Lower lobe of right lung (tissue), 2 donors: Measurements from ENCODE around the gene RYR1. TPM values are rescaled to one million over a fixed set of nuclear protein-coding genes. Genes with fewer than 3 reads are reported as not detected.

Experiments used
- ATAC-seq, 2 donors: fragments of 200-7000 bp; cut with Tn5 transposase; one replicate each; pipeline ENCODE4 v1.9.1; 2020 to 2022; ENCODE audit warnings: mild to moderate bottlenecking in 2 of 2, moderate library complexity in 2 of 2
- DNase-seq: peaks from one replicate; pipeline ENCODE4 v3.0.0-alpha.2; 2020
- H3K27ac ChIP-seq: fragments of 200-600 bp; one replicate; pipeline ENCODE4 v1.8.0; 2022
- H3K27me3 ChIP-seq: fragments of 200-600 bp; one replicate; pipeline ENCODE4 v1.8.0; 2022; ENCODE audit warnings: low read depth
- H3K36me3 ChIP-seq: fragments of 200-600 bp; one replicate; pipeline ENCODE4 v1.8.0; 2022; ENCODE audit warnings: mild to moderate bottlenecking
- H3K4me1 ChIP-seq: fragments of 200-600 bp; one replicate; pipeline ENCODE4 v1.8.0; 2022
- H3K4me3 ChIP-seq: fragments of 200-600 bp; one replicate; pipeline ENCODE4 v1.8.0; 2022; ENCODE audit warnings: mild to moderate bottlenecking
- H3K9me3 ChIP-seq: fragments of 200-600 bp; one replicate; pipeline ENCODE4 v1.8.0; 2022
- CTCF ChIP-seq: fragments of 200-600 bp; IDR thresholded peaks from one replicate; pipeline ENCODE4 v1.8.0; 2022; ENCODE audit warnings: antibody characterized with exemption, mild to moderate bottlenecking
- intact Hi-C: fragments of 100-400 bp; cut with DNase I; formaldehyde crosslinking; loops from one replicate; pipeline ENCODE4 v1.11.0; 2022
- total RNA-seq: library from RNA; stranded (reverse); fragmentation: NEBNext Ultra II Directional; extraction: Animal tissue kit (Norgen Biotek cat#: 25700); gene quantifications from one replicate; pipeline ENCODE4 v1.2.1, GENCODE V29; 2021
- donor health status: DM: no; HTN: yes; CAD: no; lungs with severe emphysema.

RYR1 gene
- total RNA-seq, 1 donor from 2014 or later: 9.2 TPM

- Histone ChIP-seq H3K27ac (no peak overlapping the region), H3K36me3 (no peaks in the 10 kb centered on the region), H3K4me3 (no peak overlapping the region), H3K4me1 (no peaks in the 10 kb centered on the region), H3K9me3 (no peaks in the 10 kb centered on the region), H3K27me3 (no peaks in the 10 kb centered on the region)
- ATAC-seq (no peak), DNase-seq (no peak)
- intact Hi-C loops: no loop called here
- no peak for TF ChIP-seq CTCF
These were observed 172.6 kb downstream of the RYR1 start for GRCh38 chr19:38606131-38606530.

- H3K4me1 ChIP-seq: peaks cover 10% of the 10 kb centered on the region
- H3K9me3 ChIP-seq: no peaks in the 10 kb centered on the region
- TF ChIP-seq CTCF: no peak
- intact Hi-C loops: no loop called here
- ATAC-seq: no peak
- H3K4me3 ChIP-seq: no peak overlapping the region
- H3K27ac ChIP-seq: no peak overlapping the region
- no peak for DNase-seq
- H3K27me3 ChIP-seq: no peaks in the 10 kb centered on the region
- peaks cover 5% of the 10 kb centered on the region for H3K36me3 ChIP-seq
These were observed 180.8 kb downstream of the RYR1 start for GRCh38 chr19:38614289-38614688.

DNA sequence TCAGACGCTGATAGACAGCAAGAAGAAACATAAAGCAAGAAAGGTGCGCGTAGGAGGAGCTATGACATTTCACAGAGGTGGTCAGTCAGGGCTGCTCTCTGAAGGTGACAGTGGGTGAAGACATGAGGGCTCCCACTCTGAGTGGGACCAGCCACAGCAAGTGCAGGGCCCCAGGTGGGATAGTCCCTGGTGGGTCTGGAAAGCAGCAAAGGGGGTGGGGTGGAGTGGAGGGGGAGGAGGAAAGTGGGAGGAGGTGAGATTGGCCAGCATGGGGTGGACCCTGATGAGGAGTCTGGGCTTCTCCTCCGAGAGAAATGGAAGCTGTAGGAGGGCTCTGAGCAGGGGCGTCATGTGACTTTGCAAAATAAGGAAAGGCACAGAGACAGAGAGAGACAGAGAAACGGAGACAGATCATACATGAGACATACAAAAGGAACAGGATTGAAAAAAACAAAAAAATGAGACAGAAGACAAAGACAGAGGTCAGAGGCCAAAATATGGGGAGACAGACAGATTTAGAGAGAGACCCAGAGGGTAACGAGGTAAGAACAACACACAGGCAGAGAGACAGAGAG lies 181.6 kb downstream of the RYR1 start:
- H3K27me3 ChIP-seq: no peaks in the 10 kb centered on the region
- DNase-seq (no peak), ATAC-seq (no peak)
- peaks cover 5% of the 10 kb centered on the region for H3K36me3 ChIP-seq
- H3K9me3 ChIP-seq: no peaks in the 10 kb centered on the region
- no peak overlapping the region for H3K27ac ChIP-seq
- H3K4me3 ChIP-seq: no peak overlapping the region
- intact Hi-C loops: no loop called here
- peaks cover 17% of the 10 kb centered on the region for H3K4me1 ChIP-seq
- TF ChIP-seq CTCF: no peak

GRCh38 chr19:38616265-38616664 lies 182.8 kb downstream of the RYR1 start:
- H3K36me3 ChIP-seq: peaks cover 17% of the 10 kb centered on the region
- H3K27me3 ChIP-seq: no peaks in the 10 kb centered on the region
- peaks cover 24% of the 10 kb centered on the region for H3K4me1 ChIP-seq
- ATAC-seq (no peak), DNase-seq (no peak)
- H3K4me3 ChIP-seq: peak overlapping the region; percentile 6
- no peaks in the 10 kb centered on the region for H3K9me3 ChIP-seq
- H3K27ac ChIP-seq: no peak overlapping the region
- no peak for TF ChIP-seq CTCF
- intact Hi-C loops: no loop called here

GRCh38 chr19:38617283-38617763 lies 183.8 kb downstream of the RYR1 start:
- peaks cover 24% of the 10 kb centered on the region for H3K4me1 ChIP-seq
- peaks cover 23% of the 10 kb centered on the region for H3K36me3 ChIP-seq
- H3K27me3 ChIP-seq: no peaks in the 10 kb centered on the region
- no peaks in the 10 kb centered on the region for H3K9me3 ChIP-seq
- ATAC-seq: no peak
- peak overlapping the region; percentile 26 for H3K27ac ChIP-seq
- DNase-seq: no peak
- no peak for TF ChIP-seq CTCF
- intact Hi-C loops: no loop called here
- peak overlapping the region; percentile 93 for H3K4me3 ChIP-seq
